ENCODE data around the gene GP9.

GRCh38 chr3:129037093-129037419 is 23.5 kb upstream of the GP9 start:
- TF ChIP-seq POLR2AphosphoS5 (IDR thresholded peaks at IDR 0.05) (no peak), CTCF (IDR thresholded peaks at IDR 0.05) (no peak), EP300 (IDR thresholded peaks at IDR 0.05; ENCODE audit: low read depth) (no peak), POLR2A (IDR thresholded peaks at IDR 0.05) (no peak)
